Psoas muscle (tissue), 8 donors: Measurements from ENCODE around the gene HYPK. TPM values are rescaled to one million over a fixed set of nuclear protein-coding genes. Genes with fewer than 3 reads are reported as not detected.
"Not testable (repeated sequence)": the region's sequence is repeated elsewhere in the genome, so short reads cannot be mapped to it uniquely, and the experiment has no call there.

ENCODE experiments used
- ATAC-seq, 4 donors: fragments of 200-7000 bp; cut with Tn5 transposase; one replicate each; pipeline ENCODE4 v1.9.1; 2020; ENCODE audit warnings: moderate library complexity in 3 of 4, mild to moderate bottlenecking in 2 of 4
- DNase-seq, 2 donors: peaks; one replicate each; pipeline ENCODE4 v3.0.0-alpha.2; 2020
- H3K27ac ChIP-seq: fragments of 200-600 bp; one replicate; pipeline ENCODE4 v1.8.0; 2022
- H3K27me3 ChIP-seq, 3 donors: fragments of 200-600 bp in 1 of 3; one replicate each; pipeline versions ENCODE4 v1.6.1 to v1.8.0; 2013 to 2022; ENCODE audit warnings: low read length in 2 of 3, mild to moderate bottlenecking in 2 of 3, moderate library complexity in 1 of 3; ENCODE audit not compliant: insufficient read depth in 3 of 3
- H3K36me3 ChIP-seq, 2 donors: fragments of 200-600 bp in 1 of 2; one replicate each; pipeline versions ENCODE4 v1.6.1 to v1.8.0; 2013 to 2022; ENCODE audit warnings: low read depth in 1 of 2, mild to moderate bottlenecking in 1 of 2, moderate library complexity in 1 of 2; ENCODE audit not compliant: insufficient read depth in 1 of 2
- H3K4me1 ChIP-seq: fragments of 200-600 bp; one replicate; pipeline ENCODE4 v1.8.0; 2022
- H3K4me3 ChIP-seq: fragments of 200-600 bp; one replicate; pipeline ENCODE4 v1.8.0; 2022; ENCODE audit warnings: mild to moderate bottlenecking
- H3K9me3 ChIP-seq: fragments of 200-600 bp; one replicate; pipeline ENCODE4 v1.8.0; 2022
- WGBS, 3 donors: extraction: QIAGEN DNeasy Blood & Tissue Kit; methylation state at CpG; one replicate each; pipeline versions ENCODE4 v1.1.6 to v1.1.7; 2013; 5-methylcytosine and 5-hydroxymethylcytosine counted together
- intact Hi-C, 2 donors: fragments of 100-400 bp; cut with DNase I; formaldehyde crosslinking; loops; one replicate each; pipeline versions ENCODE4 v1.11.0 to v1.14.2; 2022
- polyA plus RNA-seq, 3 donors: library from polyadenylated mRNA; stranded (reverse); fragments of 200-250 nt; gene quantifications; one replicate each; pipeline ENCODE4 v1.2.3, GENCODE V29; 2013
- total RNA-seq, 4 donors: library from RNA; stranded (reverse); fragmentation: NEBNext Ultra II Directional in 2 of 4; extraction: Animal tissue kit (Norgen Biotek cat#: 25700) in 2 of 4; gene quantifications; one replicate each; pipeline versions ENCODE4 v1.2.1 to v1.2.4, GENCODE V29; 2021 to 2023
- TF ChIP-seq, protein P1 (sequence below): fragments of 200-600 bp; IDR thresholded peaks from one replicate; pipeline ENCODE4 v1.8.0; 2022; ENCODE audit warnings: antibody characterized with exemption
- donor health status: healthy with polysubstance abuse.
- donor health status: DM: no; HTN: no; CAD: no; lungs with moderate emphysema.
- donor health status: Bipolar disorder and iron deficiency.
- donor health status: healthy.
- donor health status: DM: yes; HTN: yes; CAD: no.
- donor health status: DM: no; HTN: no; CAD: no.
- donor health status: DM: no; HTN: no; CAD: no.
- donor health status: DM: yes; HTN: yes; CAD: no.

The HYPK gene
- total and polyA plus RNA-seq, 7 donors, result 0.77 to 36.5 (median 19.1) TPM

GRCh38 chr15:43799209-43799944, 1.0 kb upstream of the HYPK start:
- peaks cover 3 to 83% of the 10 kb centered on the region in 2 donors for H3K36me3 ChIP-seq
- intact Hi-C loops, result no loop called here
- no peaks in the 10 kb centered on the region for H3K27me3 ChIP-seq
- 83 to 87% (median 84%) methylated on average over 16 of the region's 16 CpGs for WGBS, 3 donors
- peak overlapping the region; percentile 92 for H3K27ac ChIP-seq
- H3K4me3 ChIP-seq, result peak overlapping the region; percentile 99
- H3K4me1 ChIP-seq, result peaks cover 47% of the 10 kb centered on the region
- no peaks in the 10 kb centered on the region for H3K9me3 ChIP-seq
- DNase-seq (no peak), ATAC-seq (no peak)
- TF ChIP-seq, protein P1, sequence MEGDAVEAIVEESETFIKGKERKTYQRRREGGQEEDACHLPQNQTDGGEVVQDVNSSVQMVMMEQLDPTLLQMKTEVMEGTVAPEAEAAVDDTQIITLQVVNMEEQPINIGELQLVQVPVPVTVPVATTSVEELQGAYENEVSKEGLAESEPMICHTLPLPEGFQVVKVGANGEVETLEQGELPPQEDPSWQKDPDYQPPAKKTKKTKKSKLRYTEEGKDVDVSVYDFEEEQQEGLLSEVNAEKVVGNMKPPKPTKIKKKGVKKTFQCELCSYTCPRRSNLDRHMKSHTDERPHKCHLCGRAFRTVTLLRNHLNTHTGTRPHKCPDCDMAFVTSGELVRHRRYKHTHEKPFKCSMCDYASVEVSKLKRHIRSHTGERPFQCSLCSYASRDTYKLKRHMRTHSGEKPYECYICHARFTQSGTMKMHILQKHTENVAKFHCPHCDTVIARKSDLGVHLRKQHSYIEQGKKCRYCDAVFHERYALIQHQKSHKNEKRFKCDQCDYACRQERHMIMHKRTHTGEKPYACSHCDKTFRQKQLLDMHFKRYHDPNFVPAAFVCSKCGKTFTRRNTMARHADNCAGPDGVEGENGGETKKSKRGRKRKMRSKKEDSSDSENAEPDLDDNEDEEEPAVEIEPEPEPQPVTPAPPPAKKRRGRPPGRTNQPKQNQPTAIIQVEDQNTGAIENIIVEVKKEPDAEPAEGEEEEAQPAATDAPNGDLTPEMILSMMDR, result no peak

DNA sequence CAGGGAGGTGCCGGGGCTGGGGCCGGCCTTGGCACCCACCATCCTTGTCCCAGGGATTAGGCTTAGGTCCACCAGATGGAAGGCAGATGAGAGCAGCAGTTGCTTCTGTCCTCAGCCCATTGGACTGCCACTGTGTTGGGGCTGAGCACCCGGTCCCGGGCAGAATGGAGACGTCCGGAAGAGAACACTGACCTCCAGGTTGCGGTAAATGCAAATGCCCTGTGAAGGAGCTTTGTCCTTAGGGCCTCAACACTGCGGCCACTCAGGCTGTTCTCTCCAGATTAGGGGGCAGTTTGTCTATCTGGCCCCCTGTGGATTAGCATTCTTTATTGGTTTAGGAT, 484 bp upstream of the HYPK start, which contains the start of gene SERINC4:
Gene SERINC4 (minus strand): TSS at position 276 of the 341 bp plus-strand sequence. CDS start 234 bp downstream, at position 42.
- no peaks in the 10 kb centered on the region for H3K27me3 ChIP-seq
- no peaks in the 10 kb centered on the region for H3K9me3 ChIP-seq
- WGBS, 3 donors, result 70 to 77% (median 71%) methylated on average over 8 of the region's 8 CpGs
- peaks cover 3 to 83% of the 10 kb centered on the region in 2 donors for H3K36me3 ChIP-seq
- H3K4me3 ChIP-seq, result peak within 1 kb of the TSS; percentile 99
- TF ChIP-seq, protein P1, result no peak
- ATAC-seq, result peak; percentile 2 to 16 (median 8)
- DNase-seq, result no peak
- H3K27ac ChIP-seq, result peak within 1 kb of the TSS; percentile 92
- intact Hi-C loops, result no loop called here
- peaks cover 42% of the 10 kb centered on the region for H3K4me1 ChIP-seq

GRCh38 chr15:43802676-43803075, 2.3 kb downstream of the HYPK start:
- ATAC-seq, result not testable (repeated sequence)

GRCh38 chr15:43808435-43808950, 8.1 kb downstream of the HYPK start:
- Histone ChIP-seq H3K27me3 (no peaks in the 10 kb centered on the region), H3K36me3 (peaks cover 22 to 100% of the 10 kb centered on the region in 2 donors), H3K4me1 (no peaks in the 10 kb centered on the region), H3K4me3 (no peak overlapping the region), H3K9me3 (no peaks in the 10 kb centered on the region), H3K27ac (no peak overlapping the region)
- intact Hi-C loops, result no loop called here
- TF ChIP-seq, protein P1, result no peak
- DNase-seq (no peak), ATAC-seq (no peak)
- WGBS, 3 donors, result 95 to 97% (median 95%) methylated on average over 5 of the region's 5 CpGs

More at GRCh38 chr15:43802676-43803075, 2.3 kb downstream of the HYPK start:
- H3K4me3 ChIP-seq, H3K9me3 ChIP-seq, DNase-seq, intact Hi-C loops, H3K27ac ChIP-seq, H3K27me3 ChIP-seq: not testable (repeated sequence)
- Histone ChIP-seq H3K4me1 (peaks cover 19% of the 10 kb centered on the region), H3K36me3 (peaks cover 0 to 85% of the 10 kb centered on the region in 2 donors)
- WGBS, 3 donors, result 93 to 98% (median 94%) methylated on average over 7 of the region's 7 CpGs

GRCh38 chr15:43808960-43809678, 8.7 kb downstream of the HYPK start:
- intact Hi-C loops, result no loop called here
- H3K36me3 ChIP-seq, result peaks cover 24 to 100% of the 10 kb centered on the region in 2 donors
- no peaks in the 10 kb centered on the region for H3K4me1 ChIP-seq
- H3K9me3 ChIP-seq, result no peaks in the 10 kb centered on the region
- TF ChIP-seq, protein P1, result no peak
- no peaks in the 10 kb centered on the region for H3K27me3 ChIP-seq
- DNase-seq (no peak), ATAC-seq (no peak)
- 83 to 90% (median 87%) methylated on average over 6 of the region's 6 CpGs for WGBS, 3 donors
- H3K27ac ChIP-seq, result no peak overlapping the region
- H3K4me3 ChIP-seq, result no peak overlapping the region

GRCh38 chr15:43815064-43815463, 14.7 kb downstream of the HYPK start:
- H3K4me3 ChIP-seq, H3K27me3 ChIP-seq, H3K9me3 ChIP-seq, intact Hi-C loops, ATAC-seq, DNase-seq, H3K27ac ChIP-seq, H3K4me1 ChIP-seq: not testable (repeated sequence)
- WGBS, 3 donors, result 90 to 95% (median 92%) methylated on average over 5 of the region's 5 CpGs
- peaks cover 20 to 80% of the 10 kb centered on the region in 2 donors for H3K36me3 ChIP-seq
